Central memory CD4-positive, alpha-beta T cell (primary cell): Measurements from ENCODE around the gene ADAT1.

Source experiments
- DNase-seq: peaks from one replicate; pipeline ENCODE4 v3.0.0; 2022
- total RNA-seq, 3 experiments: gene quantifications; one replicate each; lab custom pipeline; 2026; lab: John Stamatoyannopoulos, UW

The ADAT1 gene, protein sequence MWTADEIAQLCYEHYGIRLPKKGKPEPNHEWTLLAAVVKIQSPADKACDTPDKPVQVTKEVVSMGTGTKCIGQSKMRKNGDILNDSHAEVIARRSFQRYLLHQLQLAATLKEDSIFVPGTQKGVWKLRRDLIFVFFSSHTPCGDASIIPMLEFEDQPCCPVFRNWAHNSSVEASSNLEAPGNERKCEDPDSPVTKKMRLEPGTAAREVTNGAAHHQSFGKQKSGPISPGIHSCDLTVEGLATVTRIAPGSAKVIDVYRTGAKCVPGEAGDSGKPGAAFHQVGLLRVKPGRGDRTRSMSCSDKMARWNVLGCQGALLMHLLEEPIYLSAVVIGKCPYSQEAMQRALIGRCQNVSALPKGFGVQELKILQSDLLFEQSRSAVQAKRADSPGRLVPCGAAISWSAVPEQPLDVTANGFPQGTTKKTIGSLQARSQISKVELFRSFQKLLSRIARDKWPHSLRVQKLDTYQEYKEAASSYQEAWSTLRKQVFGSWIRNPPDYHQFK
- total RNA-seq = 25.6 to 50.9 (median 38.9) reads per million in 3 experiments

DNA sequence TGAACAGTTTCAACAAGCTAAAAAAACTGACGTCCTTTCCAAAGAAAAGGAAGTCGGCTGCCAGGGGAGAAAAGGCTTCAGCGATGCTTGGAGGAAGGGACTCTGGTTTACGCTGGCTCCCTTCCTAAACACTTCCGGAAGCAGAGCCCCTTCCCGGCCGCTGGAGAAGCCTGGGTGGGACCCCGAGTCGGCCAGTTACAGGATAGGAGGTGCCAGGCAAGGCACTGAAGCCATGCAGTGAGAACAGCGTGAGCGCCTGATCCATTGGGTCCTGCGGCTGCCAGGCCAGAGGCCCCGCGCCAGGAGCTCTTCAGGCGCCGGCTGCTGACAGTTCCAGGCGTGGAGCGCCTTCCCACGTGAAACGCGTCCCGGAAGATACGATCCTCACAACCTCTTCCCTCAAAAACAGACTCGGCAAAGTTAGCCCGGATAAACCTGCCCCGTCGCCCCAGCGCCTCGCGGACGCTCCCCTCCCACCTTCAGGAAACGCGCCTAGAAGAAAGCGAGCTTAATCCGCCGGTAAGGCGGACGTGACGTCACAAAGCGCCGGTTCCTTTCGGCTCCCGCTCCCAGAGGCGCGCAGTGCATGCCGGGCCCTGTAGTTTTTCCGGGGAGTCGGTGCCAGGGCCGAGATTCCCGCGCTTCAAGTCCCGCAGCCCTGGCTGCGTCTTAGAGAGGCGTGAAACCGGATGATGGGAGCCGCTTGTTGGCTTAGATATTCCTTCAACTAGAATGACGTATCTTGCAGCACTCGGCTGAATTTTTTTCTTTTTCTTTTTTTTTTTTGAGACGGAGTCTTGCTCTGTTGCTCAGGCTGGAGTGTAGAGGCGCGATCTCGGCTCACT, at the start of gene ADAT1:
TSS of gene ADAT1 (minus strand) at position 521 of the 845 bp plus-strand sequence. CDS start 2,482 bp downstream, outside the sequence.
- DNase-seq = peak; percentile 98

DNA sequence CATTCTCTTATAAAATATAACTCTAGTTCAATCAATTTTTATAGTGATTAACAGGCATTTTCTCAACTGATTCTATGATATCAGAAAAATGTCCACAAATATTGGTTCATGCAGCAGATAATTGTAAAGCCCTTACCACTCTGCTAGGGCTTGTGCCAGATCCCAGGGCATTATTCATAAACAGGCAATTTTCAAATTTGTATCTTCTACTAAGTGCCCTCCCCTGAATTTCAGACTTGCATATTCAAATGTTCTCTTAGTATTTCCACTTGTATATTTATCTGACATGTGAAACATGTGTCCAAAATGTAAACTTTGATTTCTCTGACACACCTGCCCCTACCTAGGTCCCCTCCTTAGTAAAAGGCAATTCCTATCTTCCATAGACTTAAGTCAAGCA, 44.4 kb upstream of the ADAT1 start:
- no peak for DNase-seq

DNA sequence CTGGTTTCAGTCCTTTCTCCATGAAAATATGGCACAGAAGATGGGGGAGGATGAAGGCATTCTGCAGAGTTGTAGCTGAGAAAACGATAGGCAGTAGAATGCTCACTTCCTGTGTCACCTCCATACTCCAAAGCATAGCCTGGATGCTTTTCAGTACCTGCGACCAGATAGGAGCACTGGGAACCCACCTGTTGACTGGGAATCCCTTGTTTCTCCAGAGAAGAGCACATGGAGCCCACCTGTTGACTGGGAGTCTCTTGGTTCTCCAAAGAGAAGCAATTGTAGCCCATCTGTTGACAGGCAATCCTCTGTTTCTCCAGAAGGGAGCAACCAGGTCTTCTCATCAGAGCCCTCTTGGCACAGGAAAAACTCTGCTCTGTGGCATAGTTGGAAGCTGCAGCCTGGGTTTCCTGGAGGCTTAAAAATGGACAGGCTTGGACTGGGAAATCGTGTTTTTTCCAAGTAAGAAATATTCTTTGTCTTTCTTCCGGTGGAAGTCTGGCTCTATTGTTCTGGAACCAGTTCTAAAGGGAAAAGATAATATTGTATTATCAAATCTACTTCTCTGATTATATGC, 37.7 kb upstream of the ADAT1 start:
- no peak for DNase-seq

DNA sequence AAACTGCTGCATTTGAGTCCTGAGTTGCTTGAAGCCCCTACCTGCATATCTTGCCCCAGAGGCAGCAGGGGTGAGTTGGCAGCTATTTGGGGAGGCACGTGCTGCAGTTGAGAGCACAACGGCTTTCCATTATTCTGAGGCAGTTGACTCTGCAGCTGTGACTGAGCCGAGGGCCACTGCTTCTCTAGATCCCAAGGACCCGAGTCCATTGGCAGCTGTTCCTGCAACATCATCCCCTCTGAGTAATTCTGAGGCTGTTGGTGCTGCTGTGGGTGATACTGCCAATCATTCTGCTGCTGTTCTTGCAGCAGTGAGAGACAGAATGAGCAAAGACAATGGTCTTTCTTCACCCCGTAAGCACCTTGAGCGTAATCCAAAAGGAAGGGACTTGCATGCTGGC, 37.2 kb upstream of the ADAT1 start:
- no peak for DNase-seq

DNA sequence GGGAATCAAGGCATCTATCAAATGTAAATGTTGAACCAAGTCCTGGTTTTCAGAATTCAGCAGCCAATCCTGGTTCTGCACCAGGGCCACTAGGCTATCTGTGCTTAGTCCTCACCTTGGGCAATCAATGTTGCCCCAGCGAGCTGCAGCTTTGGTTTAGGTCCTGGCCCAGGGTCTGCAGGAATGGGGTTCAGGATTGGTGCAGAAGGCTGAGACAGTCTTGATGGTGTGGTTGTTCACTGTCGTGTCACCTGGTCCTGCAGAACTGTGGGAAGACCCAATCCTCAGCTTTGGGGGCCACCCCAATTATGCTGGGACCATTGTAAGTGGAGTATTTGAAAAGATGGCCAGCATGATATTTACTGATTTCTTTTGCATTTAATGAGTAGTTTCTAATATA, 35.1 kb upstream of the ADAT1 start:
- DNase-seq = no peak

DNA sequence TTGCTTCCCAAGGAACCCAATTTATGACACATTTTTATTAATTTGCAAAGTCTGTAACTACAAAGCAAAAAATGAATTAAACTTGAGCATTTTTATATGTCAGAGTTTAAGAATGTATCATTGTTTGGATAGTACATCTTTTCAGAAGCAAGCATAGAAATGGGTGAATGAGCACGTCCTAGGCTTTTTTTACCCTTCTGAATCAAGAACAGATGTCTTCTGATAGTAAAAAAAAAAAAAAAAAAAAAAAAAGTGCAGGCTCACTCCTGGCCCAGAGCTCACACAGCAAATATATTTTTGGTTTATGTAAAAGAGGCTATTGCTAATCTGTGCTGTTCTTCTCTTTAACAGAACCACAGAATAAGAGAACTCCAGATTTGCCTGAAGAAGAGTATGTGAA, 30.8 kb upstream of the ADAT1 start:
- DNase-seq = no peak

DNA sequence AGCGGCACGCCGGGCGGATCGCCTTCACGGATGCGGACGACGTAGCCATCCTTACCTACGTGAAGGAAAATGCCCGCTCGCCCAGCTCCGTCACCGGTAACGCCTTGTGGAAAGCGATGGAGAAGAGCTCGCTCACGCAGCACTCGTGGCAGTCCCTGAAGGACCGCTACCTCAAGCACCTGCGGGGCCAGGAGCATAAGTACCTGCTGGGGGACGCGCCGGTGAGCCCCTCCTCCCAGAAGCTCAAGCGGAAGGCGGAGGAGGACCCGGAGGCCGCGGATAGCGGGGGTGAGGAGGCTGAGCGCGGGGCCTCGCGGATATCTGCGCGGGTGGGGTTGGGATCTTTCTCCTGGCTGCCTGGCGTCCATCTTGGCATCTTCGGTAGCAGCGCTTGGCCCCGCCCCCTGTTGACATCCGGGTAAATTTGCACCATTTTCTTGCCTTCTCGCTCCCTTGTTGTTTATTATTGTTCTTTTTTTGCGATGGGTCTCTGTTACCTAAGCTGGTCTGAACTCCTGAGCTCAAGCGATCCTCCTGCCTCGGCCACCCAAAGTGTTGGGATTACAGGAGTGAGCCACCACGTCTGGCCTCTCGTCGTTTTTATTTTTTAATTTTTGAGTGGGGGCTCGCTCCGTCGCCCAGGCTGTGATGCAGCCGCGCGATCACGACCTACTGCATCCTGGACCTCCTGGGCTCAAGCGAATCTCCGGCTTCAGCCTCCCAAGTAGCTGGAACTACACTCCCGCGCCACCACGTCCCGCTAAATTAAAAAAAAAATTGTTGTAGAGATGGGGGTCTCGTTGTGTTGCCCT, 25.4 kb upstream of the ADAT1 start:
- DNase-seq = peak; percentile 85

DNA sequence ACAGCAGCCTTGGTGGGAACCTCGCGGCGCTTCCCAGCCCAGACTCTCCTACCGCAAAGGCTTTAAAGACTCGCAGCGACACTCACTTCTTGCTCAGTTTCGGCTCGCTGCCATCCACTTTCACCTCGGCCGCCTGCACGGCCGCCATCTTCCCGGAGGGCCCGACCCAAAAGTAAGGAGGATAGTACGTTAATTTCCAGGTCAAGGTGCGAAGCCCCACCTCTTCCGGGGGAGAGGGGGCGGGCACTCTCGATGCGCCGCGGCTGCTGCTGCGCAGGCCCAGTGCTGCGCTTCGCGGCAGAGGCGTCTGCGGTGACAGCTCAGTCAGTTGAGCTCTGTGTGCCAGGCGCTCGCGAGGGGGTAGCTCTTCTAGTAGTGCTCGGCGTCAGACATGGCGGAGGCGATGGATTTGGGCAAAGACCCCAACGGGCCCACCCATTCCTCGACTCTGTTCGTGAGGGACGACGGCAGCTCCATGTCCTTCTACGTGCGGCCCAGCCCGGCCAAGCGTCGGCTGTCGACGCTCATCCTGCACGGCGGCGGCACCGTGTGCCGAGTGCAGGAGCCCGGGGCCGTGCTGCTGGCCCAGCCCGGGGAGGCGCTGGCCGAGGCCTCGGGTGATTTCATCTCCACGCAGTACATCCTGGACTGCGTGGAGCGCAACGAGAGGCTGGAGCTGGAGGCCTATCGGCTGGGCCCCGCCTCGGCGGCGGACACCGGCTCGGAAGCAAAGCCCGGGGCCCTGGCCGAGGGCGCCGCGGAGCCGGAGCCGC, 24.6 kb upstream of the ADAT1 start, which contains the start of the genes KARS1 and TERF2IP:
TSS of gene KARS1 (minus strand) at position 174 of the 773 bp plus-strand sequence. CDS start at position 148, 26 bp downstream.
TSS of gene TERF2IP (plus strand) at position 282 of the 773 bp plus-strand sequence. CDS start at position 392, 110 bp downstream.
- peak; percentile 96 for DNase-seq

DNA sequence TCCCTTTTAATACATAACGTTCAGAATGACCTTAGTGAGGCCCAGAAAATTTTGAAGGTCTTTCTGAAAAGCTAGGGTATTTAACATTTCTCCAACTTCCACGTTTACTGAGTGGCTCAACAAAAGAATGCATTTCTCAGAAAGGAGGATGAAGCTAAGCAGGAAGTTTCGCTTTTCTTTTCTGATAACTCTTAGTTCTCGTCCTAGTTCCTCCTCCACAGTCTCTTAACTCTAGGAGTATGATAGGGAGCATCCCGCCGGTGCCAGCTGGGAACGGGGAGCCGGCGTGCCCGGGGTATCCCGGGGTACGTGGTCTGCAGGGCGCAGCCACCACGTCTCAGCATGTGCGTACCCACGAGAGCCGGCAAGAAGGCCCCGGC, 24.0 kb upstream of the ADAT1 start:
- no peak for DNase-seq

DNA sequence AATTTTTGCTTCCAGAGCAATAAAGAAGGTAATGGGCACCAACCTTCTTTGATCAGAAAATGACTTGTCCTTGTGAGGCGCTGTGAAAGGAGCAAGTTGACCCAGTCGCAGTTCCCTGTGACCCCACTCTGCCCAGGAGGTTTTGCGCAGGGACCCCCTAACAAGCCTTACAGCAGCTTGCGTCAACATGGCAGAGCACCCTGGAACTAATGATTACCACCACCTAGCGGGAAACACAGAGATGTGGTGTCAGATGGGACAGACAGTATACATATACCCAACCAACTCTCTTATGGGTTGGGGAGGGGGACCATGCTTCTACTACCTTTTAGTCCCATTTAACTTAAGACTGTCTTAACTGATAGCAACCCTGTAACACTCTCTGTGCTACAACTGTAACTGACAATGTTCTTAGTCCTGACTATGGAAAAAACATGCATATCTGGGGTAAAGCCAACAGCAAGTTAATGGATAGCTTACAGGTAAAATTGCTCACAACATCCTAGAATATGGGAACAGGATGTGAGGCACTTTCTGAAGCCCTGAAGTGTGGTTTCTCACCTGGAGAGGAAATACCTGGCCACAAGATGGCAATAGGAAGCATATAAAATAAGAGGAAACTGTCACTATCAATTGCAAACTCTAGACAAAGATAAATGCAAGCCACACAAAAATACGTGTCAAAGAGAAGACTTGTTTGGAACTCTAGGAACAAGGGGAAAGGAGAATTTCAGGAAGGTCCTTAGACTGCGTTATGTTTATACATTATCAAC, 21.3 kb upstream of the ADAT1 start:
- DNase-seq = peak; percentile 42

DNA sequence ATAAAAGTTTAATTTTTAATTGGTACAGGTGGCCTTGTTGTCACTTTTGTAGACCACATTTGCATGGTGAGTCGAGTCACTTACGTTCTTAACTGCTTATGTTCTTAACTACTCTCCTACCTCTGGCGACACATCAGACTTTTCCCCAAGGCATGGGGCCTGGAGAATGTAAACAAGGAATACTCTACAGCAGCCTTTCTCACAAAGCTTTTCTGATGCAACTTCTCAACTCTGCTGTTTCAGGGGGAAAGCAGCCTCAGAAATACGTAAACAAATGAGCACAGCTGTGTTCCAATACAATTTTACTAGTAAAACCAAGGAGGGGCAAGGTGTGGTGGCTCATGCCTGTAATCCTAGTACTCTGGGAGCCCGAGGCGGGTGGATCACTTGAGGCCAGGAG, 17.5 kb upstream of the ADAT1 start:
- DNase-seq = no peak

DNA sequence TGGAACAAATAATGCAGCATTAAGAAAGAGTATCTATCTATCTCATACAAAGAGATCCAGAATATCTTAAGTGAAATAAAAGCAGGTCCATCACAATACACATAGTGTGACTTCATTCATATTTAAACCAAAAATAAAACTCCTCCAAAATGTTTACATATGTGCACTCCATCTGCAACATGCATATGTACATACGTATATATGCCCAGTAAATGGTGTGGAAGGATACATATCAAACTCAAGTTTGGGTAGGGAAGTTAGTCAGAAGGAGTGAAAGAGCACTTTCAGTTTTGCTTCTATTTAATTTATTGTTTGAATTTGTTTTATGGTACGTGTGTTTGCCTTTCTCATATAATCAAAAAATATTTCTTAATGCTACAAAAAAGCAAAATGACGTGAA, 12.0 kb upstream of the ADAT1 start:
- DNase-seq = no peak

DNA sequence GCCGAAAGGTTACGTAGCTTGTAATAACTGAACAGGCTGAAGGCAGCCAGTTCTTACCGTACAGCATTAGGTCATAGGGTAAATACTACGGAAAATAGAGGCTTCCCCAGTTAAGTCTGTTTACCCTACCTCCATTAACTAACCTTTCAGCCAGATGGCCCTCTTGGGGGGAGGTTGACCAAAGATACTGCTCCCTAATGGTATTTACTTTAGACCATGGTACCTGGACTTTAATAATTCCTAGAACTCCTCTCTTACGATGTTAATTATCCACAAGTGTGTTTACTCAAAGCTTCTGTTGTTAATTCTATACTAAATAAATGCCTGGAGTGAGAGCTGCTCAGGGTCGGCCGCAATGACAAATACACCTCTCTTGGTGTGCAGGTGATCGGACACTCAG, 9.8 kb upstream of the ADAT1 start:
- no peak for DNase-seq

DNA sequence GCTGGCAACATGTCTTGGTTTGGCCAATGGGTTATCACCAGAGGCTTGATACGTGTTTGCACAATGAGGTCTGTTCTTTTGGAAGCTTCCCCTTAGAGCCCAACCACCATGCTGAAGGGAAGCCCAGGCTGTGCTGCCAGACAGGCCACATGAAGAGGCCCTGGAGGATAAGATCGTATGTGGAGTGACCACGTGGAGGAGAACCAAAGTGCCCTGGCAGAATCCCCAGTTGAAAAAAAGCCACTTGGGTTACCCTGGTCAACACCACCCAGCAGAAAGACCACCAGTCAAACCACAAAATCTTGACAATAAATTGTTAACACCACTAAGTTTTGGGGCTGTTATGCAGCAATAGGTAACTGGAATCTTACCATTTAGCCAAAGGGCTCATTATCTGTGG, 7.0 kb upstream of the ADAT1 start:
- no peak for DNase-seq

DNA sequence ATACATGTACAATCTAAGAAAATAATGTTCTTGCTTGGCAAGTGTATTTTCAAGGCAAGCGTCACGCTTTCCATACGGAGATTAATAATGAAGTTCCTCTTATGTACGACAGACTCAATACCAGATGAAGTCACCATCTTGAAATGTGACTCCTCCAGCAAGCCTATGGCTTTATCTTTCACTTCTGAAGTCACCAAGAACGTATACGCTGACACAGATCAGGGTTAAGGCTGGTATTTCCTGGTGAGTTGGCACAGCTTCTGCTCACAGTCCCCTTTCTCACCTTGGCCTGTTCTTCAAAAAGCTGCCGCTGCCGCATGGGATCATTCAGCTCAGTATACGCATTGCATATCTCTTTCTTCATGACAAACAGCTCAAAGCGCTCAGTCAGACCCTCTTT, 6.1 kb upstream of the ADAT1 start:
- no peak for DNase-seq

DNA sequence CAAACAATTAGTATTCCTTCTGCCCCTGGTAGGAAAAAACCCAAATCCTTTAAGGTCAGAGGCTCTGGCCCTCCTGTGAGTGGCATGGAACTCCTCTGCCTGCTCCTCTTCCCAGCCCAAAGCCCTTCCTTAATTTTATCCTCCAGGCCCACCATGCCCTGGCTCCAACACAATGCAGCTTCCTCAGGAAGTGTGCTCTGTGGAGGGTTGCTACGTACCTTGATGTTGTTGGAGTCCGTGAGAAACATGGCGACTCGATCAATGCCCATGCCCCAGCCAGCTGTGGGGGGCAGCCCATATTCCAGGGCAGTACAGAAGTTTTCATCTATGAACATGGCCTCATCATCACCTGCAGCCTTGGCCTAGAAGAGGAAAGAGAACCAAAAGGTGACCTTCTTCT, 5.3 kb upstream of the ADAT1 start:
- no peak for DNase-seq

DNA sequence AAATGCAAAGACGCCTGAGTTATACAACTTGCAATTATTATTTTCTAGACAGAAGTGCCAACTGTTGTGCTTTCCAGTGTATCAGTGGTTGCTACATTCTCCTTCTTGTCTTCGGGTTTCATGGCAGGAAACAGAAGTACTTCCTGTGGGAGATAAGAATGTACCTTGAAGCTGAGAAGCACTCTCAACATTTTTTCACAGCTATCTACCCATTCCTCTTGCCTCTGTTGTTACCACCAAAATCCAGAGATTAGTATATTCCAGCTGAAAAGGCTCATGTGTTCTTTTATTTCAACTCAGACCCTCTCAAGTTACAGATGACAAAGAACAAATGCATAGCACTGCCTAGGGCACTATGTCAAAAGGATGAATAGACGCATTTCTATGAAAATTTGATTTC, 4.8 kb upstream of the ADAT1 start:
- peak; percentile 33 for DNase-seq

DNA sequence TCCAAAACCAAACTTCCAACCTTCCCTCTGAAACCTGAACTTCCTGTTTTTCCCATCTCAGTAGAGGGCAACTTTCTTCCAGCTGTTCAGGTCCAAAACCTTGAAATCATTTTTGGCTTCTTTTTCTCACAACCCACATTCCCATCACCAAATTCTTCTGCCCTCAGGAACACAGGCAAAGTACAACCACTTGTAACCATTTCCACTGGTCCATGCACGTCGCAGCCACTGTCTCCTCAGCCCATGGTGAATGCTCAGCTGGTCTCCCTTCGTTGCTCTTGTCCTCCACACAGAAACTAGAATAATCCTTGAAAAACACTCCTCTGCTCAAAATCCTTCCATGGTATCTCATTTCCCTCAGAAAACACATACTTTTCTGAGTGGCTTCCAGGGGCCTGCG, 3.7 kb upstream of the ADAT1 start:
- no peak for DNase-seq

DNA sequence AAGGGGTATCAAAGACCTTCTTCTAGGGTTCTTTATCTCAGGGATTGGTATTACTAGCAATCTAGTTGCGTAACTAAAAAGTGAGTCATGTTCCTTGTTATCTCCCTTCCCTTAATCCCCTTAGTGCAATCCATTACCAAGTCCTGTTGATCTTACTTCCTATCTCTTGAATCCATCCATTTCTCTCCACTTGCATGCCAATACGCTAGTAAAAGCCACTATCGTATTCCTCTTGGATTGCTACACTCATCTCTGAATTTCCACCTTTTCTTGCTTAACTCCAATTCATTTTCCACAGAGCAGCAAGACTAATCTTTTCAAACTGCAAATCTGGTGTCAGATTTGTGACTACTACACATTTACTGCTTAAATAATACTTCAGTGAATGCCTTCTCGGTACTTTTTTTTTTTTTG, 1.8 kb upstream of the ADAT1 start:
- DNase-seq = no peak

DNA sequence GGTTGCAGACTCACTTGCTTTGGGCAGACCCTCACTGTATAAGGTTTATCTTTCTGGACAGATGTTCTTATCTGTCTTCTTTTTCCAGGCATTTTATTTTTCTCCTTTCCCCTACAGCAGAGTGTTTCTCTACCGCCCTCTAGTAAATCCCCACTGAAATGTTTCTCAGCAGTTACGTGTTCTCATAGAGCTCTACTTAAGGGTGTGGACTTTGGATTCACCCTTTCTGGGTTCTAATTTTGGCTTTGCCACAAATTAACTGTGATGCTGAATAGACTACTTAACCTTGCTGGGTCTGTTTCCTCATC, 2.0 kb downstream of the ADAT1 start:
- DNase-seq = no peak
